GM10248 (cell line): ENCODE data around the gene ZNF385B.

Experiments
- CTCF ChIA-PET: fragments of 300-600 bp; sonication (Branson Sonifier 250); formaldehyde crosslinking; extraction: SDS; loops from one replicate; lab custom pipeline; 2021; ENCODE audit warnings: antibody characterized with exemption; lab: Yijun Ruan, JAX
- POLR2A ChIA-PET: fragments of 350-650 bp; sonication (Branson Sonifier 250); formaldehyde crosslinking; extraction: SDS; loops from one replicate; lab custom pipeline; 2020; ENCODE audit warnings: antibody characterized with exemption; lab: Yijun Ruan, JAX
- DNase-seq: peaks from one replicate; pipeline ENCODE4 v3.0.0; 2012; ENCODE audit errors: extremely low spot score
- TF ChIP-seq, protein P1 (sequence below): IDR thresholded peaks from 2 replicates; pipeline ENCODE4 v1.5.1; 2012; ENCODE audit warnings: mild to moderate bottlenecking, low read depth; ENCODE audit errors: extremely low read depth, missing control alignments, control extremely low read depth

The ZNF385B gene

GRCh38 chr2:179671043-179671981 lies 190.1 kb downstream of the ZNF385B start:
- CTCF ChIA-PET = interaction anchor here (1.0 to 1.8 kb wide), 3 partner anchors 11 to 248 kb away, joined by 3 to 5 read pairs (median 3); no protein-coding TSS in a partner anchor
- TF ChIP-seq, protein P1, sequence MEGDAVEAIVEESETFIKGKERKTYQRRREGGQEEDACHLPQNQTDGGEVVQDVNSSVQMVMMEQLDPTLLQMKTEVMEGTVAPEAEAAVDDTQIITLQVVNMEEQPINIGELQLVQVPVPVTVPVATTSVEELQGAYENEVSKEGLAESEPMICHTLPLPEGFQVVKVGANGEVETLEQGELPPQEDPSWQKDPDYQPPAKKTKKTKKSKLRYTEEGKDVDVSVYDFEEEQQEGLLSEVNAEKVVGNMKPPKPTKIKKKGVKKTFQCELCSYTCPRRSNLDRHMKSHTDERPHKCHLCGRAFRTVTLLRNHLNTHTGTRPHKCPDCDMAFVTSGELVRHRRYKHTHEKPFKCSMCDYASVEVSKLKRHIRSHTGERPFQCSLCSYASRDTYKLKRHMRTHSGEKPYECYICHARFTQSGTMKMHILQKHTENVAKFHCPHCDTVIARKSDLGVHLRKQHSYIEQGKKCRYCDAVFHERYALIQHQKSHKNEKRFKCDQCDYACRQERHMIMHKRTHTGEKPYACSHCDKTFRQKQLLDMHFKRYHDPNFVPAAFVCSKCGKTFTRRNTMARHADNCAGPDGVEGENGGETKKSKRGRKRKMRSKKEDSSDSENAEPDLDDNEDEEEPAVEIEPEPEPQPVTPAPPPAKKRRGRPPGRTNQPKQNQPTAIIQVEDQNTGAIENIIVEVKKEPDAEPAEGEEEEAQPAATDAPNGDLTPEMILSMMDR = no peak
- POLR2A ChIA-PET = no interaction called here
- DNase-seq = no peak

DNA sequence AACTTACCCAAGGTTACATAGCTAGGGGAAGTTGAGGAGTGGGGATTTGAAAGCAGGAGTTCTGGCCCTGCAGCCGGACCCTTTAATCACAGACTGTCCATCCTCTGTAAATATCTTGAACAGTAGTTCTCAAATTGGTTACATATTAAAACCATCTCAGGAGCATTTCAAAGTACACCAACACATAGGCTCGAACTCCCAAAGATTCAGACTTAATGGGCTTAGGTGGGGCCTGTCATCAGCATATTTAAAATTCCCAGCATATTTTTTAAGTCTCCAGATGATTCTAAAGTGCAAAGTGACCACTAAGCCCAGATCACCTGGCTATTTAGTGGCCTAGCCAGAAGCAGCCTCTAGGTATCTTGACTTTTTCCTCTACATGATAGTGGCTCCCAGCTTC lies 192.2 kb downstream of the ZNF385B start:
- POLR2A ChIA-PET = no interaction called here
- CTCF ChIA-PET = interaction anchor here (1.9 kb wide), 1 partner anchor 47 kb away, joined by 5 read pairs; no protein-coding TSS in a partner anchor
- DNase-seq = no peak
- TF ChIP-seq, protein P1 = no peak

DNA sequence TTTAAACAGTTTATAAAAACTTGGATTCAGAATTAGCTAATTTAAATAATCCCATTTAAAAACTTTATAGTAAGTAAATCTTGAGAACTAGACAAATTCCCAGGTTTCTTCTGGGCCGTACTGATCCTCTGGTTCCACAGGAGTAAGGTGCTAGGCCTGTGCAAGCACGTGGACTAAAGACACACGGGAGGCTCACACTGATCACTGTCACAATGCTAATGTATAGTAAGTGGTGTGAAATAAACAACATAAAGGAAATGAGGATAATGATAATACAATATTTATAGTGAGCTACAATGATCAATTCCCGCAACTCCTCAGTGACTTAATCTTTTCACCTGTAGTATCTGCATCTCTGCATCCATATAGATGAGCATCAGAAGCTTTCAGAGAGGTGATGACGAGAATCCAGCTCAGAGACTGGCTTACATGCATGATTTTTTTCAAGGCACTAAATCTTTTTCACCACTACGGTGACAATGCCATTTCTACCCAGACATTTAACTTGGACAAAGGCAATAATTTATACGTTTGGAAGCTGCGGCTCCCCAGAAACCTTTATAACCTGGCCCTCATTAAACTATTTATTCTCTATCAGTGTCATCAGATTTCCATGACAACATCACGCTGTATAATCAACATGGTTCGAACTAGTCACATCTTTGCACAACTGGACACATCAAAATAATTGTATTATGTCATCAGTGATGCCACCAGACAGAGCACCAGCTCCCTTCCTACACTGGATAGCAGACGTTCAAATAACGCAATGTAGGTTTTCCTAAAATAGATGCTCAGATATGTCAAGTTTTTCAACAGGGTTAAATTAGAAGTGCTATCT lies 196.2 kb downstream of the ZNF385B start:
- POLR2A ChIA-PET = no interaction called here
- TF ChIP-seq, protein P1 = no peak
- CTCF ChIA-PET = interaction anchor here (0.6 to 1.2 kb wide), 3 partner anchors 12 to 63 kb away, joined by 3 read pairs; no protein-coding TSS in a partner anchor
- no peak for DNase-seq

DNA sequence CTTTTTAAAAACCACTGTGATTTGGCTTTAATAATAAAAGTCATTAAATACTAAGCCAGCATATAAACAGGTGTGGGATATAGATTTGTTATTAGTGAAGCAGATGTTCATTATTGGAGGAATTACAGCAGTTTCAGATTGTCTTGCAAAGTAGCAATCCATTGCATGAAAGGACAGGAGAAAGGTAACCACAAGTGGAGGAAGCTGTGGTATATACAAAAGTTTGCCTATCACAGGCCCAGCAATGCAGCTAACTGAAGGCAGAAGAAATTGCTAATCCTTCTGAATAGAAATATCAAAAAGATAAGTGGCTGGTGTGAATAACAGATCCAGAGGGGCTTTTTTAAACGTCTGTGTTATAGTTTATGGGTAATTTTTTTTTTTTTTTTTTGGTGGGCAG lies 199.4 kb downstream of the ZNF385B start:
- CTCF ChIA-PET = no interaction called here

GRCh38 chr2:179657068-179657595 lies 204.3 kb downstream of the ZNF385B start:
- TF ChIP-seq, protein P1 = no peak
- DNase-seq = no peak
- POLR2A ChIA-PET = no interaction called here
- CTCF ChIA-PET = interaction anchor here (2.3 kb wide), 1 partner anchor 10 kb away, joined by 6 read pairs; no protein-coding TSS in a partner anchor

More for the DNA sequence above, 199.4 kb downstream of the ZNF385B start:
- TF ChIP-seq, protein P1 = no peak
- POLR2A ChIA-PET = no interaction called here
- no peak for DNase-seq

DNA sequence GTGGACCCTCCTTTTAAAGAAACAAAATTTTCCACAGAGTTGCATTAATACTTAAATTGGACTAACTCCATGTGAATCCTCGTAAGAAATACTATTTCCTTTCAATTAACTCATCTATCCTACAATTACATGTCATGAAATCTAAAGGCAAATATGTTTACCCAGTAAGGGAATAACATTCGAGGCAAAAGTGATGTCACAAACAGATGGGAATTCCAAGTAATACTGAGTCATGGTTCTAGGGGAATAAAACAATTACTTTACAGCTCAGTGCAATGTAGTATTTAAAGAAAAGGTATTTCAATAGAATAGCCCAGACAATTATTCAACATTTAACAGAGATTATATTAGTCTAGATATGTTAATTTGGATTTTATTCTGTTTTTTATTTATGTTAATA lies 205.8 kb downstream of the ZNF385B start:
- ChIA-PET CTCF (no interaction called here), POLR2A (no interaction called here)
- no peak for DNase-seq
- TF ChIP-seq, protein P1 = no peak
